ENCODE results near the gene RIMKLB. TPM values are rescaled to one million over a fixed set of nuclear protein-coding genes. Genes with fewer than 3 reads are reported as not detected.
"Not testable (repeated sequence)": the region's sequence is repeated elsewhere in the genome, so short reads cannot be mapped to it uniquely, and the experiment has no call there.

Gene RIMKLB
- total and polyA plus RNA-seq, 3 donors from 2014 or later, result 101 to 141 (median 123) TPM

- DNase-seq, result no peak
- no peaks in the 10 kb centered on the region for H3K36me3 ChIP-seq (ENCODE audit: low read depth, missing control alignments)
- H3K27me3 ChIP-seq, result no peaks in the 10 kb centered on the region
- no peaks in the 10 kb centered on the region for H3K9me3 ChIP-seq
- no peak overlapping the region for H3K4me3 ChIP-seq
- intact Hi-C loops (cut with DNase I; ENCODE audit: low total_unique reads), result no loop called here
- no peak overlapping the region for H3K27ac ChIP-seq
- peaks cover 7% of the 10 kb centered on the region for H3K4me1 ChIP-seq
- no peak for TF ChIP-seq POLR2A (IDR thresholded peaks at IDR 0.05)
- no peak for TF ChIP-seq CTCF (IDR thresholded peaks at IDR 0.05)
These were observed 86.6 kb downstream of the RIMKLB start for GRCh38 chr12:8784290-8784888.

- intact Hi-C loops (cut with DNase I; ENCODE audit: low total_unique reads), result no loop called here
- Histone ChIP-seq H3K27me3 (no peaks in the 10 kb centered on the region), H3K9me3 (no peaks in the 10 kb centered on the region), H3K4me3 (no peak overlapping the region), H3K27ac (no peak overlapping the region), H3K36me3 (ENCODE audit: low read depth, missing control alignments) (no peaks in the 10 kb centered on the region), H3K4me1 (peaks cover 6% of the 10 kb centered on the region)
- DNase-seq, result no peak
- TF ChIP-seq CTCF (IDR thresholded peaks at IDR 0.05) (no peak), POLR2A (IDR thresholded peaks at IDR 0.05) (no peak)
- 89 to 94% methylated on average over 4 of the region's 4 CpGs for WGBS, 2 donors
These were observed 87.7 kb downstream of the RIMKLB start for GRCh38 chr12:8785499-8785898.

GRCh38 chr12:8787206-8787605 is 89.4 kb downstream of the RIMKLB start:
- H3K4me1 ChIP-seq; H3K4me3 ChIP-seq; H3K36me3 ChIP-seq (ENCODE audit: low read depth, missing control alignments); H3K27ac ChIP-seq; intact Hi-C loops (cut with DNase I; ENCODE audit: low total_unique reads); H3K9me3 ChIP-seq; H3K27me3 ChIP-seq; DNase-seq: not testable (repeated sequence)
- 70 to 87% methylated on average over 4 to 18 of the region's 28 CpGs for WGBS, 2 donors

- H3K27me3 ChIP-seq; H3K27ac ChIP-seq; H3K4me3 ChIP-seq; H3K36me3 ChIP-seq (ENCODE audit: low read depth, missing control alignments); intact Hi-C loops (cut with DNase I; ENCODE audit: low total_unique reads); H3K9me3 ChIP-seq; H3K4me1 ChIP-seq; DNase-seq: not testable (repeated sequence)
- WGBS, 2 donors, result 72 to 81% methylated on average over 8 to 9 of the region's 13 CpGs
These were observed 90.9 kb downstream of the RIMKLB start for GRCh38 chr12:8788706-8789105.

- H3K36me3 ChIP-seq (ENCODE audit: low read depth, missing control alignments); DNase-seq; H3K27me3 ChIP-seq; H3K27ac ChIP-seq; H3K4me1 ChIP-seq; H3K4me3 ChIP-seq; intact Hi-C loops (cut with DNase I; ENCODE audit: low total_unique reads); H3K9me3 ChIP-seq: not testable (repeated sequence)
- WGBS, 2 donors, result 80 to 88% methylated on average over 13 of the region's 13 CpGs
These were observed 91.7 kb downstream of the RIMKLB start for GRCh38 chr12:8789341-8790013.

GRCh38 chr12:8793226-8793625 is 95.4 kb downstream of the RIMKLB start:
- H3K27ac ChIP-seq; H3K27me3 ChIP-seq; intact Hi-C loops (cut with DNase I; ENCODE audit: low total_unique reads); DNase-seq; H3K9me3 ChIP-seq; H3K4me1 ChIP-seq; H3K4me3 ChIP-seq; H3K36me3 ChIP-seq (ENCODE audit: low read depth, missing control alignments): not testable (repeated sequence)
- 93 to 97% methylated on average over 4 of the region's 4 CpGs for WGBS, 2 donors

GRCh38 chr12:8794611-8795010 is 96.8 kb downstream of the RIMKLB start:
- WGBS, 2 donors, result 100% methylated on average over 2 of the region's 21 CpGs; no CpG with 5 or more reads in 1 of the 2 donors
- intact Hi-C loops (cut with DNase I; ENCODE audit: low total_unique reads); H3K27me3 ChIP-seq; DNase-seq; H3K36me3 ChIP-seq (ENCODE audit: low read depth, missing control alignments); H3K4me1 ChIP-seq; H3K9me3 ChIP-seq; H3K27ac ChIP-seq; H3K4me3 ChIP-seq: not testable (repeated sequence)

Measured in testis (tissue), 3 donors.